Brain microvascular endothelial cell (primary cell): ENCODE data around the gene SPATA9.

Source experiments
- DNase-seq: peaks from one replicate; pipeline ENCODE4 v3.0.0-alpha.2; 2020
- H3K27ac ChIP-seq: fragments of 250-450 bp; sonication (Bioruptor Pico); 2 replicates; pipeline ENCODE4 v1.5.1; 2020; ENCODE audit warnings: mild to moderate bottlenecking, moderate library complexity
- H3K27me3 ChIP-seq: fragments of 250-450 bp; sonication (Bioruptor Pico); replicated peaks from 2 replicates; pipeline ENCODE4 v1.5.1; 2020; ENCODE audit warnings: mild to moderate bottlenecking
- H3K36me3 ChIP-seq: fragments of 250-450 bp; sonication (Bioruptor Pico); replicated peaks from 2 replicates; pipeline ENCODE4 v1.5.1; 2020; ENCODE audit warnings: mild to moderate bottlenecking
- H3K4me3 ChIP-seq: 2 replicates; pipeline ENCODE4 v1.5.1; 2011; ENCODE audit warnings: low read depth, mild to moderate bottlenecking, control low read depth, low read length, moderate library complexity
- CTCF ChIP-seq: IDR thresholded peaks from 2 replicates; pipeline ENCODE4 v1.5.1; 2011; ENCODE audit warnings: low read depth, mild to moderate bottlenecking, moderate library complexity, low read length, control low read depth, inconsistent platforms; ENCODE audit errors: missing control alignments
- in situ Hi-C: cut with HindIII; loops from 2 replicates; pipeline ENCODE4 v1.10.0; 2017; ENCODE audit warnings: low sequenced_read_pairs, low pct_ligation_motif_present

Gene SPATA9

GRCh38 chr5:95704150-95704549, 21.4 kb upstream of the SPATA9 start:
- Histone ChIP-seq H3K36me3 (no peaks in the 10 kb centered on the region), H3K27ac (no peak overlapping the region), H3K4me3 (no peak overlapping the region), H3K27me3 (no peaks in the 10 kb centered on the region)
- DNase-seq: no peak
- in situ Hi-C loops: no loop called here
- TF ChIP-seq CTCF: no peak

- no peaks in the 10 kb centered on the region for H3K36me3 ChIP-seq
- H3K4me3 ChIP-seq: no peak overlapping the region
- no peak for DNase-seq
- in situ Hi-C loops: no loop called here
- no peak for TF ChIP-seq CTCF
- H3K27me3 ChIP-seq: no peaks in the 10 kb centered on the region
- no peak overlapping the region for H3K27ac ChIP-seq
Measured at GRCh38 chr5:95701074-95701473, 18.3 kb upstream of the SPATA9 start.

GRCh38 chr5:95699337-95699736, 16.5 kb upstream of the SPATA9 start:
- Histone ChIP-seq H3K27ac (no peak overlapping the region), H3K4me3 (no peak overlapping the region), H3K27me3 (no peaks in the 10 kb centered on the region), H3K36me3 (no peaks in the 10 kb centered on the region)
- in situ Hi-C loops: no loop called here
- no peak for DNase-seq
- TF ChIP-seq CTCF: no peak

- Histone ChIP-seq H3K27me3 (no peaks in the 10 kb centered on the region), H3K27ac (no peak overlapping the region), H3K4me3 (no peak overlapping the region), H3K36me3 (no peaks in the 10 kb centered on the region)
- no peak for TF ChIP-seq CTCF
- no peak for DNase-seq
- in situ Hi-C loops: no loop called here
Measured at GRCh38 chr5:95697781-95698681, 15.2 kb upstream of the SPATA9 start.

- H3K27me3 ChIP-seq: no peaks in the 10 kb centered on the region
- H3K36me3 ChIP-seq: no peaks in the 10 kb centered on the region
- no peak overlapping the region for H3K4me3 ChIP-seq
- TF ChIP-seq CTCF: no peak
- no peak overlapping the region for H3K27ac ChIP-seq
- DNase-seq: no peak
- in situ Hi-C loops: no loop called here
Measured at GRCh38 chr5:95690333-95690732, 7.5 kb upstream of the SPATA9 start.

- no peak overlapping the region for H3K27ac ChIP-seq
Measured at GRCh38 chr5:95689680-95690079, 6.9 kb upstream of the SPATA9 start.

More at GRCh38 chr5:95689680-95690079, 6.9 kb upstream of the SPATA9 start:
- DNase-seq: no peak
- Histone ChIP-seq H3K4me3 (no peak overlapping the region), H3K36me3 (no peaks in the 10 kb centered on the region), H3K27me3 (no peaks in the 10 kb centered on the region)
- in situ Hi-C loops: no loop called here
- no peak for TF ChIP-seq CTCF
